ENCODE results near the gene MAEA.

Gene MAEA

GRCh38 chr4:1253831-1254230 is 35.9 kb upstream of the MAEA start:
- Histone ChIP-seq H2BK15ac (ENCODE audit: low read depth, poor library complexity, severe bottlenecking) (no peak overlapping the region), H3K27ac (ENCODE audit: low read length, poor library complexity, severe bottlenecking) (no peak overlapping the region), H3K79me1 (replicated peaks; ENCODE audit: low read length, poor library complexity, severe bottlenecking) (peaks cover 20% of the 10 kb centered on the region), H2BK120ac (ENCODE audit: low read depth, low read length) (no peak overlapping the region), H3K27me3 (ENCODE audit: control insufficient read depth in 1 of 2, insufficient read depth in 1 of 2, low read length in 2 of 2) (no peaks in the 10 kb centered on the region), H2AFZ (ENCODE audit: low read depth, low read length) (no peak overlapping the region), H3K4me3 (ENCODE audit: insufficient read depth in 1 of 2, low read depth in 1 of 2, low read length in 2 of 2) (no peak overlapping the region), H4K91ac (ENCODE audit: low read length) (no peak overlapping the region), H3K4me2 (ENCODE audit: low read length, poor library complexity, severe bottlenecking) (no peak overlapping the region), H3K14ac (ENCODE audit: low read length in 2 of 2) (no peak overlapping the region), H4K8ac (ENCODE audit: low read length) (no peak overlapping the region), H2AK5ac (ENCODE audit: low read length, severe bottlenecking) (no peak overlapping the region), H3K9me3 (ENCODE audit: control insufficient read depth, low read length) (peaks cover 30% of the 10 kb centered on the region), H2BK5ac (ENCODE audit: low read depth, low read length, poor library complexity, severe bottlenecking) (no peak overlapping the region), H2BK12ac (ENCODE audit: low read length in 2 of 2) (no peak overlapping the region), H3K4ac (ENCODE audit: low read depth in 1 of 2, low read length in 2 of 2) (no peak overlapping the region), H3K36me3 (ENCODE audit: control insufficient read depth in 1 of 2, insufficient read depth in 2 of 2, low read depth in 1 of 2, low read length in 2 of 2) (peaks cover 18 to 27% of the 10 kb centered on the region in 2 experiments), H3K9ac (ENCODE audit: low read length) (no peak overlapping the region), H3K23ac (ENCODE audit: low read length in 2 of 2) (no peak overlapping the region), H3K18ac (ENCODE audit: low read depth in 1 of 2, low read length in 2 of 2) (no peak overlapping the region), H3K4me1 (ENCODE audit: control insufficient read depth, insufficient read depth, low read depth, low read length) (peaks cover 8% of the 10 kb centered on the region)
- no peak for DNase-seq
- 92% methylated on average over 5 of the region's 5 CpGs for WGBS

- no peak overlapping the region for H2BK5ac ChIP-seq (ENCODE audit: low read depth, low read length, poor library complexity, severe bottlenecking)
- 95% methylated on average over 3 of the region's 4 CpGs for WGBS
- H3K23ac ChIP-seq (ENCODE audit: low read length in 2 of 2), result no peak overlapping the region
- no peak overlapping the region for H2BK12ac ChIP-seq (ENCODE audit: low read length in 2 of 2)
- no peak overlapping the region for H2BK120ac ChIP-seq (ENCODE audit: low read depth, low read length)
- no peak overlapping the region for H3K27ac ChIP-seq (ENCODE audit: low read length, poor library complexity, severe bottlenecking)
- no peak overlapping the region for H2AK5ac ChIP-seq (ENCODE audit: low read length, severe bottlenecking)
- H3K14ac ChIP-seq (ENCODE audit: low read length in 2 of 2), result no peak overlapping the region
- peaks cover 17 to 27% of the 10 kb centered on the region in 2 experiments for H3K36me3 ChIP-seq (ENCODE audit: control insufficient read depth in 1 of 2, insufficient read depth in 2 of 2, low read depth in 1 of 2, low read length in 2 of 2)
- H3K18ac ChIP-seq (ENCODE audit: low read depth in 1 of 2, low read length in 2 of 2), result no peak overlapping the region
- H3K4me3 ChIP-seq (ENCODE audit: insufficient read depth in 1 of 2, low read depth in 1 of 2, low read length in 2 of 2), result peak overlapping the region in 1 of 2 experiments; percentile 43
- H3K27me3 ChIP-seq (ENCODE audit: control insufficient read depth in 1 of 2, insufficient read depth in 1 of 2, low read length in 2 of 2), result no peaks in the 10 kb centered on the region
- no peak overlapping the region for H3K9ac ChIP-seq (ENCODE audit: low read length)
- H4K8ac ChIP-seq (ENCODE audit: low read length), result no peak overlapping the region
- no peak overlapping the region for H2AFZ ChIP-seq (ENCODE audit: low read depth, low read length)
- no peak overlapping the region for H2BK15ac ChIP-seq (ENCODE audit: low read depth, poor library complexity, severe bottlenecking)
- H3K4me2 ChIP-seq (ENCODE audit: low read length, poor library complexity, severe bottlenecking), result no peak overlapping the region
- peaks cover 18% of the 10 kb centered on the region for H3K79me1 ChIP-seq (replicated peaks; ENCODE audit: low read length, poor library complexity, severe bottlenecking)
- H3K4me1 ChIP-seq (ENCODE audit: control insufficient read depth, insufficient read depth, low read depth, low read length), result peaks cover 4% of the 10 kb centered on the region
- no peak overlapping the region for H4K91ac ChIP-seq (ENCODE audit: low read length)
- H3K4ac ChIP-seq (ENCODE audit: low read depth in 1 of 2, low read length in 2 of 2), result no peak overlapping the region
- DNase-seq, result no peak
- peaks cover 30% of the 10 kb centered on the region for H3K9me3 ChIP-seq (ENCODE audit: control insufficient read depth, low read length)
Measured at GRCh38 chr4:1255151-1255550, 34.5 kb upstream of the MAEA start.

GRCh38 chr4:1255699-1256098 is 34.0 kb upstream of the MAEA start:
- no peak overlapping the region for H4K91ac ChIP-seq (ENCODE audit: low read length)
- H2BK15ac ChIP-seq (ENCODE audit: low read depth, poor library complexity, severe bottlenecking), result no peak overlapping the region
- DNase-seq, result no peak
- no peak overlapping the region for H2AK5ac ChIP-seq (ENCODE audit: low read length, severe bottlenecking)
- no peak overlapping the region for H3K18ac ChIP-seq (ENCODE audit: low read depth in 1 of 2, low read length in 2 of 2)
- H2BK120ac ChIP-seq (ENCODE audit: low read depth, low read length), result no peak overlapping the region
- no peak overlapping the region for H3K4me2 ChIP-seq (ENCODE audit: low read length, poor library complexity, severe bottlenecking)
- WGBS, result 100% methylated on average over 1 of the region's 2 CpGs
- no peak overlapping the region for H3K14ac ChIP-seq (ENCODE audit: low read length in 2 of 2)
- peaks cover 30% of the 10 kb centered on the region for H3K9me3 ChIP-seq (ENCODE audit: control insufficient read depth, low read length)
- no peak overlapping the region for H3K4ac ChIP-seq (ENCODE audit: low read depth in 1 of 2, low read length in 2 of 2)
- no peak overlapping the region for H3K27ac ChIP-seq (ENCODE audit: low read length, poor library complexity, severe bottlenecking)
- no peaks in the 10 kb centered on the region for H3K4me1 ChIP-seq (ENCODE audit: control insufficient read depth, insufficient read depth, low read depth, low read length)
- peaks cover 13% of the 10 kb centered on the region for H3K79me1 ChIP-seq (replicated peaks; ENCODE audit: low read length, poor library complexity, severe bottlenecking)
- H3K23ac ChIP-seq (ENCODE audit: low read length in 2 of 2), result no peak overlapping the region
- no peak overlapping the region for H4K8ac ChIP-seq (ENCODE audit: low read length)
- peak overlapping the region in 1 of 2 experiments; percentile 43 for H3K4me3 ChIP-seq (ENCODE audit: insufficient read depth in 1 of 2, low read depth in 1 of 2, low read length in 2 of 2)
- H2AFZ ChIP-seq (ENCODE audit: low read depth, low read length), result no peak overlapping the region
- H3K27me3 ChIP-seq (ENCODE audit: control insufficient read depth in 1 of 2, insufficient read depth in 1 of 2, low read length in 2 of 2), result no peaks in the 10 kb centered on the region
- no peak overlapping the region for H3K9ac ChIP-seq (ENCODE audit: low read length)
- H2BK12ac ChIP-seq (ENCODE audit: low read length in 2 of 2), result no peak overlapping the region
- peaks cover 12 to 27% of the 10 kb centered on the region in 2 experiments for H3K36me3 ChIP-seq (ENCODE audit: control insufficient read depth in 1 of 2, insufficient read depth in 2 of 2, low read depth in 1 of 2, low read length in 2 of 2)
- H2BK5ac ChIP-seq (ENCODE audit: low read depth, low read length, poor library complexity, severe bottlenecking), result no peak overlapping the region

- Histone ChIP-seq H2BK120ac (ENCODE audit: low read depth, low read length) (no peak overlapping the region), H2AK5ac (ENCODE audit: low read length, severe bottlenecking) (no peak overlapping the region), H2BK5ac (ENCODE audit: low read depth, low read length, poor library complexity, severe bottlenecking) (no peak overlapping the region), H3K18ac (ENCODE audit: low read depth in 1 of 2, low read length in 2 of 2) (no peak overlapping the region), H2AFZ (ENCODE audit: low read depth, low read length) (no peak overlapping the region), H3K36me3 (ENCODE audit: control insufficient read depth in 1 of 2, insufficient read depth in 2 of 2, low read depth in 1 of 2, low read length in 2 of 2) (peaks cover 0 to 5% of the 10 kb centered on the region in 2 experiments), H3K4me1 (ENCODE audit: control insufficient read depth, insufficient read depth, low read depth, low read length) (no peaks in the 10 kb centered on the region), H3K4me3 (ENCODE audit: insufficient read depth in 1 of 2, low read depth in 1 of 2, low read length in 2 of 2) (no peak overlapping the region), H3K4me2 (ENCODE audit: low read length, poor library complexity, severe bottlenecking) (no peak overlapping the region), H4K8ac (ENCODE audit: low read length) (no peak overlapping the region), H3K14ac (ENCODE audit: low read length in 2 of 2) (no peak overlapping the region), H4K91ac (ENCODE audit: low read length) (no peak overlapping the region), H3K9ac (ENCODE audit: low read length) (no peak overlapping the region), H3K4ac (ENCODE audit: low read depth in 1 of 2, low read length in 2 of 2) (no peak overlapping the region), H3K9me3 (ENCODE audit: control insufficient read depth, low read length) (peaks cover 30% of the 10 kb centered on the region), H3K79me1 (replicated peaks; ENCODE audit: low read length, poor library complexity, severe bottlenecking) (peaks cover 2% of the 10 kb centered on the region), H2BK15ac (ENCODE audit: low read depth, poor library complexity, severe bottlenecking) (no peak overlapping the region), H3K23ac (ENCODE audit: low read length in 2 of 2) (no peak overlapping the region), H2BK12ac (ENCODE audit: low read length in 2 of 2) (no peak overlapping the region), H3K27ac (ENCODE audit: low read length, poor library complexity, severe bottlenecking) (no peak overlapping the region), H3K27me3 (ENCODE audit: control insufficient read depth in 1 of 2, insufficient read depth in 1 of 2, low read length in 2 of 2) (no peaks in the 10 kb centered on the region)
- no peak for DNase-seq
- WGBS, result 87% methylated on average over 1 of the region's 2 CpGs
Measured at GRCh38 chr4:1258457-1258856, 31.2 kb upstream of the MAEA start.

Data from mesenchymal stem cell (in vitro differentiated cells and primary cell).